Fibroblast of mammary gland (primary cell): Measurements from ENCODE around the gene CCDC127.

Experiments
- DNase-seq: peaks from one replicate; pipeline ENCODE4 v3.0.0-alpha.2; 2010; ENCODE audit warnings: low read depth
- H3K4me3 ChIP-seq: 2 replicates; pipeline ENCODE4 v1.5.1; 2011; ENCODE audit warnings: low read depth, mild to moderate bottlenecking, low read length, moderate library complexity; ENCODE audit not compliant: control insufficient read depth
- TF ChIP-seq, protein P1 (sequence below): conservative IDR thresholded peaks from 2 replicates; pipeline ENCODE4 v1.5.1; 2011; ENCODE audit warnings: low read depth, low read length, inconsistent platforms; ENCODE audit not compliant: control insufficient read depth, insufficient read depth

Gene CCDC127

DNA sequence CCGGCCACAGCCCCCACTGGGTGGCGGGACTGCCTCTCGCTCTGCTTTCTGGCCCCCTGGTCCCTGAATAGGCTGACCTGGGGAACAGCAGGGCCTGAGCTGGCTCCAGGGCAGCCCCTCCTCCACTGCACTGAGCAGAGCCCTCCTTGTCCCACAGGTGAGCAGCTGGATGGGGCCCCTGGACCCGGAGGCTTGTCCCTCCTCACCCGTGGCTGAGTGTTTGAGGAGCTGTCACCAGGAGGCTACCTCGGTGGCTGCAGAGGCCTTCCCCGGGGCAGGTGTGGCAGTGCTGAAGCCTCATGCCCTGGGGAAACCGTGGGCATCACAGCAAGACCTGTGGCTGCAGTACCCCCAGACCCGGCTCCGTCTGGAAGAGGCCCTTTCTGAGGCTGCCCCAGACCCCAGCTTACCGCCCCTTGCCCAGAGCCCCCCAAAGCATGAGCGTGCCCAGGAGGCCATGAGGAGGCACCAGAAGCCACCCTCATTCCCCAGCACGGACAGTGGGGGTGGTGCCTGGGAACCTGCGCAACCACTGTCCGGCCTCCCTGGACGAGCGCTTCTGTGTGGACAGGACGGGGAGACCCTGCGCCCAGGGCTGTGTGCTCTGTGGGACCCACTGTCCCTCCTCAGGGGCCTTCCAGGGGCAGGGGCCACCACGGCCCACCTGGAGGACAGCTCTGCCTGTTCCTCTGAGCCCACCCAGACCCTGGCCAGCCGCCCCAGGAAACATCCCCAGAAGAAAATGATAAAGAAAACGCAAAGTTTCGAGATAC, 55.2 kb downstream of the CCDC127 start:
- no peak for DNase-seq
- no peak overlapping the region for H3K4me3 ChIP-seq
- TF ChIP-seq, protein P1, sequence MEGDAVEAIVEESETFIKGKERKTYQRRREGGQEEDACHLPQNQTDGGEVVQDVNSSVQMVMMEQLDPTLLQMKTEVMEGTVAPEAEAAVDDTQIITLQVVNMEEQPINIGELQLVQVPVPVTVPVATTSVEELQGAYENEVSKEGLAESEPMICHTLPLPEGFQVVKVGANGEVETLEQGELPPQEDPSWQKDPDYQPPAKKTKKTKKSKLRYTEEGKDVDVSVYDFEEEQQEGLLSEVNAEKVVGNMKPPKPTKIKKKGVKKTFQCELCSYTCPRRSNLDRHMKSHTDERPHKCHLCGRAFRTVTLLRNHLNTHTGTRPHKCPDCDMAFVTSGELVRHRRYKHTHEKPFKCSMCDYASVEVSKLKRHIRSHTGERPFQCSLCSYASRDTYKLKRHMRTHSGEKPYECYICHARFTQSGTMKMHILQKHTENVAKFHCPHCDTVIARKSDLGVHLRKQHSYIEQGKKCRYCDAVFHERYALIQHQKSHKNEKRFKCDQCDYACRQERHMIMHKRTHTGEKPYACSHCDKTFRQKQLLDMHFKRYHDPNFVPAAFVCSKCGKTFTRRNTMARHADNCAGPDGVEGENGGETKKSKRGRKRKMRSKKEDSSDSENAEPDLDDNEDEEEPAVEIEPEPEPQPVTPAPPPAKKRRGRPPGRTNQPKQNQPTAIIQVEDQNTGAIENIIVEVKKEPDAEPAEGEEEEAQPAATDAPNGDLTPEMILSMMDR: no peak

DNA sequence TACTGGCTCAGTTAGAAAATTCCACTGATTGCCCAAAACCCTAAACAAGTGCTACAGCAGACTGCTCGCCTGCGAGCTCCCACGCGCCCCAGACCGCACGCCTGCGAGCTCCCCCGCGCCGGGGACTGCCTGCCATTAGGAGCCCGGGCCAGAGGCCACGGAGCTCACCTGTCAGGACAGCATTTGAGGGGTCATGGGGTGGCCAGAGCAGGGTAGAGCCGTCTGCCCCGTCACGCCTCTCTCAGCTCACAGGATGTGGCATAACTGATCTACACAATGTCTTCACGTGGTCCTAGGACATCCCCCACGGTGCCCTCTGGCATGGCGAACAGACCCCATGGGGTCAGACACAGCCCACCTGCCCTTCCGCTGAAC, 55.8 kb downstream of the CCDC127 start:
- no peak for DNase-seq
- H3K4me3 ChIP-seq: no peak overlapping the region
- TF ChIP-seq, protein P1: no peak

DNA sequence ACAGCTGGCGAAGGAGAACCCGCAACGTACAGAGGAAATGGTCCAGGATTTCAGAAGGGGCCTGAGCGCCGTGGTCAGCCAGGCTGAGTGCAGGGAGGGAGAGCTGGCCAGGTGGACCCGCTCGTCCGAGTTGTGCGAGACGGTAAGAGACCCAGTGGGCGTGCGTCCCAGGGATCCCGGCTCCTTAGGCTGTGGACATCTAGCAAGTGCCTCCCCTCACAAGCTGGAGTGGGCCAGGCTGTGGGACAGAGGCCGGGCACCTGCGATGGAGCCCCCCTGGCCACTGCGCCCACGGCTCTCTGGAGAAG, 56.2 kb downstream of the CCDC127 start:
- no peak overlapping the region for H3K4me3 ChIP-seq
- DNase-seq: no peak
- TF ChIP-seq, protein P1: no peak

GRCh38 chr5:160921-161802, 56.8 kb downstream of the CCDC127 start:
- TF ChIP-seq, protein P1: no peak
- H3K4me3 ChIP-seq: no peak overlapping the region
- no peak for DNase-seq

DNA sequence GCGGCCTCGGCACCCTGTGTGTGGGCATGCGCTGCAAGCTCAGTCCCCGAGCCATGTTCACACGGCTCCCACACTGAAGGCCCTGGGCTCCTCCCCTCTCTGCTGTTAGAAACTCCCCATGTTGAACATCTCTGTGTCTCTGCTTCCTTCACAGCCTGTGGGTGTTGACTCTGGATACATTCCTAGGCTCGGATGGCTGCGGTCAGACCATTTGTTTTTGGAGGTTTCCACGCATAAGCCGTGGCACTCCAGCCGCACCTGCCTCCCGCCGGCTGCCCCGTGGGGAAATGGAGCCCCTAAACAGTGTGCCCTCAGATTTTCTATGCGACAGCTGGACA, 57.8 kb downstream of the CCDC127 start:
- DNase-seq: peak; percentile 70
- H3K4me3 ChIP-seq: no peak overlapping the region
- TF ChIP-seq, protein P1: no peak

DNA sequence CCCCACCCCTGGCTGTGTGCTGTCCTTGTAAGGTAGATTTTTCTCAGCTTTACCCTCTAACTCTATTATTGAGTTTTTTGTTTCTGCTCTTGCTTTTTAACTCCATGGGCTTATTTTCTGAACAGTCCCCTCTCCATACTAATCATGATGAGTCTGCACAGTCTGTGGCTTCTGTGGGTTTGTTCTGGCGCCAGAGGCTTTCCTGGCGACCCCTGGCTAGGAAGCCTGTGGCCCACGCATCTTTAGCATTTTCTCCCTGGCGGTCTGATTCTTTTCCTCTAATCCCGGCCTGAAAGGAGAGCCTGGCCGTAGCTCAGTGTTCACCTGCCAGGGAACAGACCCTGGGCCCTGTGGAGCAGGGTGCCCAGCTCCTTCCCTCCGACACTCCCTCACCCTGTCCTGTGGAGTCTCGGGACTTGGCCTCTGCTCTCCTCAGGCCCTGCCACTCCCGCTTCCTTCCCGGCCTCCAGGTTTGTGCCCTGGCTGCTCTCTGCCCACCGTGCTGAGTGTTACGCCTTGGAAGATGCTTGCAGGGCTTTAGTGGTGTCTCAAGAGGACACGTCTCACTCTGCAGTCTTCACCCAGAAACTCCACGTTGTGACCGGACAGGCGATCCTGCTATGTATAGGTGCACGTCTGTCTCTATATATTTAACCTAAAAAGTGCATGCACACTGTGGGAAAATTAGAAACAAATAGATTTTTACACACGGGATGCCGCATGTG, 58.3 kb downstream of the CCDC127 start:
- TF ChIP-seq, protein P1: no peak
- H3K4me3 ChIP-seq: no peak overlapping the region
- DNase-seq: peak; percentile 79
